Measurements from ENCODE around the gene LHCGR.
"Not testable (repeated sequence)": the region's sequence is repeated elsewhere in the genome, so short reads cannot be mapped to it uniquely, and the experiment has no call there.

LHCGR gene

DNA sequence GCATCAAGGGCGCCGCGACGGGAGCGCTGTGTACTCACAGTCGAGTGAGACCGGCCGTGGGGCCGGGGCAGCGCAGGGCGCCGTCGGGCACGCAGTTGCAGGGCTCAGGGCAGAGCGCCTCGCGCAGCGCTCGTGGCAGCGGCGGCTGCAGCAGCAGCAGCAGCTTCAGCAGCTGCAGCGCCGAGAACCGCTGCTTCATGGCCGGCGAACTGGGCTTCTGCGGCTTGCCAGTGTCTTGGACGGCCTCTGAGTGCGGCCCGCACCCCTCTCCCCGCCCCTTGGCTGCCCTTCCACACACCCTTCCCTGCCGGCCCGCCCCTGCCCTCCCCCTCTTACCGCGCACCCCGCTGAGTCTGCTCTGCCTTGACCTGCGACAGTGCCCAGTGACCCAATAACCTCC is at the start of gene LHCGR:
LHCGR (minus strand) TSS at position 252 of the 400 bp plus-strand sequence; CDS start at position 199, 53 bp downstream.
- no peak for DNase-seq

DNA sequence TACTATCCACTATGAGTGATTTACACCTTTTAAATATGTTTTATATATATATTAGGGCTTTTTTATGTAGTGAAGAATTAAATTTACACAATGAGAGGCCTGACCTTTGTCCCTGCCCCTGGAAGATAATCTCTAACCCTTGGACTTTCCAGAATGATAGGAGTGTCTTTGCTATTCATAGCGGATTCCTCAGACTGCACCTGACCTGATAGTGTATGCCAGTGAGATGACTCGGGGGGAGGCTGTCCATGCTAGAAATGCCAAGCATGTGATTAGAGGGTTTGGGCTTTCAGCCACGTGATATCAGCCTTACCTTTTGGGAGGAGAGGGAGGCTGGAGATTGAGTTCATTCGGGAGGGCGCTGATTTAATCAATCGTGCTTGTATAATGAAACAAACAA is 44.1 kb upstream of the LHCGR start:
- no peak for DNase-seq

DNA sequence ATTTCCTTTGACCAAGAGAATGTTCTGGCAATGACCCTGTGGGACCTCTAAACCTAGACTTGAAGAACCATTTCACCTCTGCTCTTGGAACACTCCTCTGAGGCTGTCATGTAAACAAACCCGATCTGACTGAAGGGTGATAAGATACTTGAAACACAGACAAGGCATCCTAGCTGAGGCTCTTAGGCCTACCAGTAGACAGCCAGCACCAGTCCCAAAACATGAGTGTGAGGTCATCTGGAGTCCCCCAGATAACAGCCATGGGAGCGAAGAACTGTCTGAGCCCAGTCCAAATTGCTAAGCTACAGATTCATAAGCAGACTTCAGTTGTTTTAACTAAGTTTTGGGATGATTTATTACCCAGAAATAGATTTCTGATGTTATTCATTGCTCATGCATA is 39.5 kb upstream of the LHCGR start:
- no peak for DNase-seq

DNA sequence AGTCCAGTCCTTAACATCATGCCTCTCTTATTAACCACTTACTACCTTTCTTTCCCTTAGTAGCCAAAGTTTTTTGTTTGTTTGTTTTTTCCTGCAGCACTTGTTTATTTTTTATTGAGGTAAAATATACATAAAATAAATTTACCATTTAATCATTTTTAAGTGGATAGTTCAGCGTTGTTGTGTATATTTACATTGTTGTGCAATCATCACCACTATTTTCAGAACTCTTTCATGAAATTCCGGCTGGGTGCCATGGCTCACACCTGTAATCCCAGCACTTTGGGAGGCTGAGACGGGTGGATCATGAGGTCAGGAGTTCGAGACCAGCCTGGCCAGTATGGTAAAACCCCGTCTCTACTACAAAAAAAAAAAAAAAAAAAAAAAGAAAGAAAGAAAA is 38.1 kb upstream of the LHCGR start:
- no peak for DNase-seq

DNA sequence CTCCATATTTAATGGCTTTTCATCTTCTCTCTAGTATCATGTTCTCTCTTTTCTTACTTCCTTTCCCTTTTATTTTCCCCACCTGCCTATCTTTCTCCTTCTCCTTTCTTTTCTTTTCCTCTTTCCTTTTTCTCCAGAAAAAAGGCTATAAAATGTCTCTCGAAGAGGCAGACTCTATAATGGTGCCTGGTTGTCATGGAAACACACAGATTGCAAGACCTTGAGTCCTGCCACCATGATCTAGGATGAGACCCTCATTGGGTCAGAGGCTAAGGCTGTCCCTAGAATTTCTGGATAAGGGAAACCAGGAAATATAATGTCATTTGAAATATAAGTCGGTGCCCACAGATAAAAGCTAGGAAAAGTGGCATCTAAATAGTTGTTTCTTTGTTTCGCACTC is 36.5 kb upstream of the LHCGR start:
- no peak for DNase-seq

DNA sequence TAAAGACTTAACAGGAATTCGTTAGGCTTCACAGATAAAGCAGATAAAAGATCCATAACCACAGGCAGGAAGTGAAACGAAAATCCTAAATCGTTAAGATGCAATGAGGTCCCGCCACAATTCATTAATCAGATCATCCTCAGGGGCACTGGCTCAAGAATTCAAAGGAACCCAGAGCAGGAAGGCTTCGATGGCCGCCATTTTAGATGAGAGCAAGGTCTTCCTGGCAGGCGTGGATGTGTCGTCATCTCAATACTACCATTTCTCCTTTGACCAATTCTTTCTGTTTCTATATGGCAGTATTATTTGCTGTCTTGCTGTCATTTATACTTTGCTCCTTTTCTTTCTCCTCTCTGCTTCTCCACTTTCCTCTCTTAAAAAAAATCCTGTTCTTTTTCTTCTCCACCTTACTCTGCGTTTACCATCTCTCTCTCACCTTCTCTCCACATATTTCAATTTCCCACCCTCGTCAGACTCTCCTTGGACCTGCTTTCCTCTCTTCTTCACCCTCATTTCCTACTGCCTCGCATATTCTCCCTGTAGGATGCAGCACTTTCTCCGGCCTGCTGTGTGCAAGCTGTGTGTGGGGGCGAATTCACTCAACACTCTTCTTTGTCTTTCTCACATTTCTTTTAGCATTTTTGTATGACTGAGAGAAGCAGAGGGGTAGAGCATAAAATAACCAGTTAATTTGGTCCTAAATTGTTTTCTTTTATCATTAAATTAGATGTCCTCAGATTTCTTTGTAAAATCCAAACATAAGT is 35.1 kb upstream of the LHCGR start:
- DNase-seq, result no peak

DNA sequence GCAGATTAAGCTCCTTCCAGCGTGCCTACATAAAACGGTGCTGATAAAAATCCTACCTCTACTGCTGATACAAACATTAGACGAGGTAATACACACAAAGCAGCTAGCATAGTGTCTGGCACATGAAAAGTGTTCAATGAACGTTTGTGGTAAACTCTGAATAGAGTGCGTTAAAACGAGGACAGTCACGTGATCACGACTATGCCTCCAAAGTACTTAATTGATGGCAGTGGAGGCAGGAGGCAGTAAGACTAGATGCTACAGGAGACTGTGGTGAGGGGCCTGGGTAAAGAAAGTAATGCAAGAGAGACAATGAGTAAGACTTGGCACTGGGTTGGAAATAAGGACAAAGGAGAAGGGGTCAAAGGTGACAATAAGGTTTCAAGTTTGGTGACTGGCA is 32.1 kb upstream of the LHCGR start:
- DNase-seq, result no peak

DNA sequence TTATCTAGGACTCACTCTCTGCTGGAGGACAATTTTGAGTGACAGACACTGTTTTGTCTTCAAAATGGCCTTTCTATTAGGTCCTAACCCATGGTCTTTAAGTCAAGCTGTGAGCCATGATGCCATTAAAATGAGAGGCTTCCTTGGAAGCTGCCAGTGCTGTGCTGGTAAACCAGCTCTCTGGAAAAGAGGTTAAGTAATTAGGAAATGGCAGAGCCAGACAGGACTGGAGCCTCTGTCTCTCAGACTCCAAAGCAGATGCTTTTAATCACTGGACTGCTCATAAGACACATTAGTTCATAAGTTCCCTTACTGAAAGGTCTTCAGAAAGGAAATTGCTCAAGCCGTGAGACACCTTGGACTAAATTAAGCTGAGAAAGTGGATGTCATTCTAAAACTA is 25.8 kb upstream of the LHCGR start:
- DNase-seq, result no peak

DNA sequence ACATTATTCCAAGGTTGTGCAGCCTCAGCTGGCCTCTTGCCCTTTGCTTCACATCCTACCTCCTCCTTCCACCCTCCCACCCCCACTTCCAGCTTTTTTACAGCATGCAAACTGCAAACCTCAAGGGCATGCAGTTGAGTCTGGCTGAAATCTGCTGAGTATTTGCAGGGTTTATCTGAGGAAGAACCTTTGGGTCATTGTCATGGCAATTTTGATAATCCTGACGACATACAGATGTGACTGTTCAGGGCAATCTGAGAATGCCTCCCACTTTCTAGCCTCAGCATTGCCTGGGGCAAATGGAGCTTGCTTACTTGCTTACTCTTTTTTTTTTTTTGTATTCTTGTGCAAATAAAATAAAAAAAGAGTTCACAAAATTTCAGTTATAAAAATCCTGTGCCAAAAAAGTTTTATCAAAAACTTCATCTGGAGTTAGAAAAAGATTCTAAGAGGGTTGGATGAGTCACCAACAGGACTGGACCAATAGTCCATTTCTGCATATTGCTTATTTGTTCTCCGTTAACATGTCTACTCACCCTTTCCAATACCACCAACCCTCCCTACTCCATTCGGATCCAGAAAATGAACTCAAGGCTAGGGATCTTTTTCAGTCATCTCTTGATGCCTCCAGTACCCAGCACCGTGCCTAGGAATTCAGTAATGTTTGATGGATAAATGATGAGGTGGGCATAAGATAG is 23.6 kb upstream of the LHCGR start:
- no peak for DNase-seq

DNA sequence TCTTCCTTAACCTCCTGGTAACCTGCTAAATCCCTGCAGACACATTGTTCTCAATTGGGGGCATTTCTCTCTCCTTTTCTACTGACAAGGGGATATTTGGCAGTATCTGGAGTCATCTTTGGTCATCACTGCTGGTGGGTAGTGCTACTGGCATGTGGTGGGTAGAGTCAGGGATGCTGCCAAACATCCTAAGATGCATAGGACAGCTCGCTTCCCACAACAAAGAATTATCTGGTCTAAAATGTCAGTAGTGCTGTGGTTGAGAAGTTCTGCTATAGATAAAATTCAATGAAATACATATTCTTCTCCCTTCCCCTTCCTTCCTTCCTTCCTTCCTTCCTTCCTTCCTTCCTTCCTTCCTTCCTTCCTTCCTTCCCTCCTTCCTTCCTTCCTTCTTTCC is 18.7 kb upstream of the LHCGR start:
- DNase-seq, result no peak

DNA sequence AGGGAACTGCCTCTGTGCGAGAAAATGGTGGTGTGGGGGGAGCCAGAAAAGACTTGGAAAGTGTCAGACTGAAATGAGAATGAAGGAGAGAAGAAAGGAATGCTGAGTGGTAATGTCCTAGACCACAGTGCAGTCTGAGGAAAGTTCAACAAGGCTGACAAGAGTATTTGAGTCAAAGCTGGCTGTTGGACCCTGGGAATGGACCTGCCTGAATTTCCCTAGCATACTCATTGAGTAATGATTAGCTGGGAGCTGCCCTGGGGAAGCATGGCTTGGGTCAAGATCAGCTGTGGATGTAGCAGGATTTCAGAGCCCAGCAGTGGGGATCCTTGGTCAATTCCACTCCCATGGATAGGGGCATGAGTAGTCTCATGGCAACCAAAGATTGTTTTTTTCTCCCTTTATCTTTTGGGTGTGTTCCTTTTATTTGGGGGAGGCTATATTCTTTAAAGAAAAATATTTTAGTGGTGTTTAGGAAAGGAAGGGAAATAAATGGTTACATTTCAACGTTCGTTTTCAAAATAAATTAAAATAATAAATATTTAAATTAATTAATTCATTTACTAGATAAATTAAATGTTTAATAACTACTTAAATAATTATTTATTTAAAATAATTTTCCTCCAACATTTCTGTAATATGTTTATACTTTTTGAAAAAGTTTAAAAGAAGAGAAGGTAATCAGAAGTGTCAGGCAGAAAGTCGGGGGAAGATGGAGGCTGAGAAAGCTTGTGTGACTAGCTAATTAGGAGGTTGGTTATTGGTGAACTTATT is 15.9 kb upstream of the LHCGR start:
- DNase-seq, result no peak

DNA sequence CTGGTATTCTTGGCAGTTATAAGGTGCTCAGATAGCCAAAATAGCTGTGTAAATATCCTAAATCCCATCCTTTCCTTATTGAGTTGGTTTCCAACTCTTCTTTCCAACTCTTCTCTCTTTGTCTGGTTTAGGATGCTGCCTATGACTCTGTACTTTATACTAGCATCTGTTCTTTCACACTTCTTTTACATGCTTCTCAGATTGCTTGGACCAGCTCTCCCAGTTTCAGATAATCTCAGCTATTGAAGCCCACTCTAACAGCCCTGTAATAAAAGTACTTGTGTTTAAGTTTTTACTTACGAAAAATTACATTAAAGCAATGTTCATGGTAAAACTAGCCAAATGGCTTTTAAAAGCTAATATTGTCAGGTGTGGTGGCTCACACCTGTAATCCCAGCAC is 14.7 kb upstream of the LHCGR start:
- no peak for DNase-seq

DNA sequence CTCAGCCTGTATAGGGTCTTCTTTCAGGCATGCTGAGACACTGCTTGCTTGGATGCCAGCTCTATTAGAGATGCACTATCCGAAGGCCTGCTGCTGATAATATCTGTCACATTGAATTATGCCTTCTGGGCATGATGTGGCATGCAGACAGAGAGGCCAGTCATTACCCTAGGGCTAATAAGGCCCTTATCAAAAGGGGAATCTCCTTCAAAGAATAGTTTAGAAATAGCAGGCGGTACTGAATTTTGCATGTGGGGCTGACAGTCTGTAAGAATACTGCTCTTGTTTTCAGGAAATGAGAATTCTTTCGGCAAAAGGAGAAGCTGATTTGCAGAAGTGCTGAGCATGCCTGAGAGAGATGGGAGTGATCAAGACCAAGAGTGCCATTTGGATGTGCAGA is 13.1 kb upstream of the LHCGR start:
- DNase-seq, result no peak

DNA sequence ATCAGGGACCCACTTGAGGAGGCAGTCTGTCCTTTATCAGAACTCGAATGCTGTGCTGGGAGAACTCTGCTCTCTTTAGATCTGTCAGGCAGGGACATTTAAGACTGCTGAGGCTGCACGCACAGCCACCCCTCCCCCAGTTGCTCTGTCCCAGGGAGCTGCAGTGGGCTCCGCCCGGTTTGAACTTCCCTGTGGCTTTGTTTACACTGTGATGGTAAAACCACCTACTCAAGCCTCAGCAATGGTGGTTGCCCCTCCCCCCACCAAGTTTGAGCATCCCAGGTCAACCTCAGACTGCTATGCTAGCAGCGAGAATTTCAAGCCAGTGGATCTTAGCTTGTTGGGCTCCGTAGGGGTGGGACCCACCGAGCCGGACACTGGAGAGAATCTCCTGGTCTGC is 11.8 kb upstream of the LHCGR start:
- DNase-seq, result no peak

DNA sequence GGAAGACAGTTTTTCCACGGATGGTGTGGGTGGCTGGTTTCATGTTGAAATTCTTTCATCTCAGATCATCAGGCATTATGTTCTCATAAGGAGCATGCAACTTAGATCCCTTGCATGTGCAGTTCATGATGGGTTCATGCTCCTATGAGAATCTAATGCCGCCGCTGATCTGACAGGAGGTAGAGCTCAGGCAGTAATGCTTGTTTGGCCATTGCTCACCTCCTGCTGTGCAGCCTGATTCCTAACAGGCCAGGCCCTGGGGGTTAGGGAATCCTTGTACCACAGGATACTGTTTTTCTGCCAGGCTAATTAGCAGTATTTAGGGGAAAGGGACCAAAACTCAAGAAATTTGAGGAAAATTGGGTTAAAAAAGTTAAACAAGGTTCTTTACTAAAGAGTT is 5.3 kb upstream of the LHCGR start:
- no peak for DNase-seq

DNA sequence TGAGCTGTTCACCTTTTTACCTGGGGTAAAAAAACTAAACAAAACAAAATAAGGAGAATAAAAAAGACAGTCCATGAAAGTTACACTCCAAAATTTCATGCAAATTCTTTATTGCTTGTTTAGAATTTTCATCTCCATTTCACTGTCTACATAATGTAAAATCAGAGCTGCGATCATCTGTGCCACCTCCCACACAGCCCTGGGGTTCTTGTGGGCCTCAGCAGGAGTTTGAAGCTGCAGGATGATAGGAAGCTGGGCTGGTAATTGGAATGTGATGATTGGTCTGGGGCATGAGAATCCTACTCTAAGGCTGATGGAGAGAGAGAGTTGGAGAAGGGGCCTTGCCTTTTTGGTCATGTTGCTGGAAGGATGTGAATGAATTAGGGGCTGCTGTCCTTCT is 4.2 kb upstream of the LHCGR start:
- no peak for DNase-seq

DNA sequence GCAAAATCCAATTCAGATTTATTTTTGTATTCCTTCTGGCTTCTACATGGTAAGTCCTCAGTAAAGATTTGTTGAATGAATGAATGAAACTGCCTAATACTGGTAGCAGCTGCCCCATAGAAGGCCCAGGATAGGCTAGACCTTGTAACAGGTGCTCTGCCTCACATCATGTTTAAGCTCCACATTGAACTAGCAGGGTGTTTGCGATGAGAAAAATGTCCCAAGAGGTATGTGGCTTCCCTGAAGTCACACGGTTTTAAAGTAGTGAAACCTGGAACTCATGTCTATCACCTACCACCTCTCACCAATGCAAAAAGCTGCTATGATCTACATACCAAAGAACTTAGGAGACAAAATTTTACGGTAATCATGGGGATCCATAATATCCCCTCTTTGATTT is 765 bp upstream of the LHCGR start:
- no peak for DNase-seq

DNA sequence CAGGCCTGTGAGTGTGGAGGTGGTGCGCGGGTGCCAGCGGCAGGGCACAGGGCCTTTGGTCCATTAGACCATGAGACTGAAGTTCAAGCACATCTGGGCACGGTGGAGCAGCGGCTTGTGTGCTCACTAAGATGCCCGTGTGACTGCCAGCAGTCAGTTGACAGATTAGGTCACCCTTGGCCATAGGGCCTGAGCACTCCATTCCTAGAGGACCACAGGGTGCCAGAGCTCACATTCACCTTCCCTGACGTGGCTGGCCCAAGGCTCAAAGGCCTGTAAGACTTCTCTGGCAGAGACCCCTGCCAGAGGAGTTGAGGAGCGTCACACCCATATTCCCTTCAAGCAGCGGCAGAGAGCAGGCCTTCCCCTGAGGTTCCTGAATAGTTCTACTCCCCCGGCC is 650 bp downstream of the LHCGR start:
- DNase-seq, result no peak

DNA sequence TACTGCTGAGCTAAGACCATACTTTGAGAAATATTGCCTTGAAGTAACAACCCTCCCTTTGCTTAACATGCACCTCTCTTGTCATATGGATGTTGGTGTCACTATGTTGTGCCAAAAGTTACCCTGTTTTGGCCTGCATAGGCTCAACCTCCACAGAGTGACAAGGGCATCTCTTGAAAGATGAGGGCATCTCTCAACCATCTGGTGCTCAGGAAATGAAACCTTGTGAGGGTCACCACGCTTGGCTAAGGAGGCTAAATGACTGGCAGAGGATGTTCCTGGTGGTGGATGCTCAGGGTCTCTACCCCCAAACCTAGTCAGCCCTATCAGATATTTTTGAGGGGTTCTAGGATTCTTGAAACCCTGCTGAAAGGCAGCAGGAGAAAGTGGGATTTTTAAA is 2.3 kb downstream of the LHCGR start:
- DNase-seq, result no peak

DNA sequence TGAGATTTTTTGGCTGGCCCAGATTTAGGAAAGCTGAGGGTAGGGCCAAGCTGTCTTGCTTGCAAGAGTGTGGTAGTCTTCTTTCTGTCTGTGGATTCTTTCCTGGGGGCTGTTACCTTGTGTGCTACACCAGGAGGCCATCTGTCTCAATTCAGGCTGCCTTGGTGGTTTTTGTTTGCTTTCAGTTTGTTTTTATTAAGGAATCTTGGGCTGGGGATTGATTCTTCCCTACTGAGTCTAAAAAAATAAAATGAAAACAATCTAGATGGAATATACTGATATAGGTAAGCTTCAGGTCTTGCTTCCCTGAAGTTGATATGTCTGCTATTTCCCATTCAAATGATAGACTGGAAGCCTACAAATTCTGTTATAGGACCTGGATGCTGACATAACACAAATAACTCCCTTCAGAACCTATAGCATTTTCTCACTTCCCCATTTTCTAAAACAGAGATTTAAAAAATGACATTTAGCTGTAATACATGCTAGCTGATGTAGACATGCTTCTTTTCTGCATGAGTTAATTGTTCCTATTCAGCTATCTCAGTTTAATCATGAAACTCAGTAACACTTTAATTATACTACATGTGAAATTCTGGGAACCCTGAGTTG is 5.3 kb downstream of the LHCGR start:
- no peak for DNase-seq

DNA sequence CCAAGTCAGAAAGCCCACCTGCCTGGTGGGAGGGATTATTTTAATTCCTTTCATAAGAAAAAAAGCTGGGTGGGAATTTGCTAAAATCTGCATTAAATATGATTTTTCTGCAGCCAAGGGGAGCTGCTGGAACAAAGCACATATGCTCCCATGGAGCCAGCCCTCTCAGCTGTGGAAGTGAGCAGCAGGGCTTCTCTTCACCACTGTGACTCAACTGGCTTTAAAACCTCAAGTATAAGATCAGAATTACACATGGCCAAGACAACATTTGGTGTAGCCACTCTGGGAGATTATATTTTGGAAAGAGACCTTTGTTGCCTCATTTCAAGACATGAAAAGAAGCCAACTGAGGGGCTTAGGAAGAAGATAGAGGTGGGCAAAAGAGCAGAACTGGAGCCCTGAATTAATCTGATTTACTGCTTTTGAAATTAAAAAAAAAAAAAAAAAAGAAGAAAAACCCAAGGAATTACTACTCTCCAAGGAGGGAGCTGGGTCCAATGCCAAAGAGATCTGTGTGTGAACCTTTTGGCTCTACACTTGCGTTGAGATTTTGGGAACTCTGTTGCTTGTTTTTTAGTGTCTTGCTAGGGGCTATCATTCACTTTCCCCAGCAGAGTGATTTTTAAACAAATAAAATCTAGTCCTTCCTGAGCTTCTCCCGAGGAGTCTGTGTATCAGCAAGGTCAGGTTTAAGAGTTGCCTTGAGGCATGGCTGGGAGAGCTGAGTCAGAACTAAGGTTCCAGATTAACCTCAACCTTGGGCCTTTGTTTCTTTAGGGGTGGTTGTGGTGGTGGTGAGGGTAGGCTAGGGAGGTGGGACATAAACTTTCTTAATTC is 6.0 kb downstream of the LHCGR start:
- no peak for DNase-seq

DNA sequence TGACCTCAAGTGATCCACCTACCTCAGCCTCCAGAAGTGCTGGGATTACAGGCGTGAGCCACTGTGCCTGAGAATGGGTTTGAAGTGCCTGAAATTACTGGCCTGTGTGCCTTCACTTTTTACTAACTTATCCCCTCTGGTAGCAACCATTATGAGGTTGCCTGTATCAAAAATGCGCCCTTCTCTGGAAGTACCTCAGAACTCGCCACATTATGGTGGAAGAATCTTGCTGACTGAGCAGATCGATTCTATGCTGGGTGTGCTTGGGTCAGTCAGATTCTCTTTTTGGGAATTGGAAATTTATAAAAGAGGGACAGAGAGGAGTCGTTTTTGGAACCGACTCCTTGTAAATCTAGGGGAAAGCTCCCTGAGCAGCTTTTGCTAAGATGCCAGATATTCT is 8.2 kb downstream of the LHCGR start:
- DNase-seq, result no peak

DNA sequence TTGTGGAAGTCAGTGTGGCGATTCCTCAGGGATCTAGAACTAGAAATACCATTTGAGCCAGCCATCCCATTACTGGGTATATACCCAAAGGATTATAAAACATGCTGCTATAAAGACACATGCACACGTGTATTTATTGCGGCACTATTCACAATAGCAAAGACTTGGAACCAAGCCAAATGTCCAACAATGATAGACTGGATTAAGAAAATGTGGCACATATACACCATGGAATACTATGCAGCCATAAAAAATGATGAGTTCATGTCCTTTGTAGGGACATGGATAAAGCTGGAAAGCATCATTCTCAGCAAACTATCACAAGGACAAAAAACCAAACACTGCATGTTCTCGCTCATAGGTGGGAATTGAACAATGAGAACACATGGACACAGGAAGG is 16.3 kb downstream of the LHCGR start:
- not testable (repeated sequence) for DNase-seq

Data from activated gamma-delta T cell treated with Interleukin-2 at 50 U/mL for 16 hours (primary cell).